NCI-H1105 treated with DMSO at 0.1 percent for 48 hours (cell line): ENCODE data around the gene PLAAT5.

ENCODE experiments used
- DNase-seq: peaks from one replicate; lab custom pipeline; 2025; lab: John Stamatoyannopoulos, UW

The PLAAT5 gene

GRCh38 chr11:63512816-63513215 lies 21.8 kb upstream of the PLAAT5 start:
- DNase-seq, result no peak

- no peak for DNase-seq
Observed at GRCh38 chr11:63511048-63511748, 20.2 kb upstream of the PLAAT5 start.

- DNase-seq, result no peak
Observed at GRCh38 chr11:63510360-63511047, 19.5 kb upstream of the PLAAT5 start.

GRCh38 chr11:63508745-63509144 lies 17.8 kb upstream of the PLAAT5 start:
- DNase-seq, result no peak

GRCh38 chr11:63508009-63508408 lies 17.0 kb upstream of the PLAAT5 start:
- DNase-seq, result no peak

GRCh38 chr11:63507511-63507910 lies 16.5 kb upstream of the PLAAT5 start:
- DNase-seq, result no peak

GRCh38 chr11:63506876-63507275 lies 15.9 kb upstream of the PLAAT5 start:
- DNase-seq, result peak; percentile 31

- DNase-seq, result no peak
Observed at GRCh38 chr11:63505857-63506528, 15.0 kb upstream of the PLAAT5 start, which contains the start of gene LGALS12. Gene LGALS12 (plus strand): TSS chr11:63506084. CDS start chr11:63506459, 375 bp downstream.

- no peak for DNase-seq
Observed at GRCh38 chr11:63504933-63505586, 14.1 kb upstream of the PLAAT5 start.

GRCh38 chr11:63504054-63504453 lies 13.1 kb upstream of the PLAAT5 start:
- DNase-seq, result no peak

GRCh38 chr11:63503492-63503891 lies 12.5 kb upstream of the PLAAT5 start:
- no peak for DNase-seq

GRCh38 chr11:63502252-63502820 lies 11.4 kb upstream of the PLAAT5 start:
- DNase-seq, result no peak

GRCh38 chr11:63501236-63501635 lies 10.3 kb upstream of the PLAAT5 start:
- no peak for DNase-seq

GRCh38 chr11:63499874-63500273 lies 8.9 kb upstream of the PLAAT5 start:
- no peak for DNase-seq

- DNase-seq, result no peak
Observed at GRCh38 chr11:63494975-63495374, 4.0 kb upstream of the PLAAT5 start.

GRCh38 chr11:63493127-63493526 lies 2.2 kb upstream of the PLAAT5 start:
- no peak for DNase-seq

- DNase-seq, result no peak
Observed at GRCh38 chr11:63492441-63492840, 1.5 kb upstream of the PLAAT5 start.

- DNase-seq, result no peak
Observed at GRCh38 chr11:63491636-63492372, 837 bp upstream of the PLAAT5 start.

- no peak for DNase-seq
Observed at GRCh38 chr11:63491240-63491587, 247 bp upstream of the PLAAT5 start.

GRCh38 chr11:63489879-63490278 lies 1.1 kb downstream of the PLAAT5 start:
- DNase-seq, result no peak

- DNase-seq, result no peak
Observed at GRCh38 chr11:63488789-63489188, 2.2 kb downstream of the PLAAT5 start.

GRCh38 chr11:63485777-63486176 lies 5.2 kb downstream of the PLAAT5 start:
- DNase-seq, result no peak
